HG02798 (cell line): ENCODE measurements around the gene DLG5.

Source experiments
- ATAC-seq: cut with Tn5 transposase; IDR thresholded peaks from one replicate; pipeline ENCODE4 v1.9.1; 2021; ENCODE audit warnings: mild to moderate bottlenecking; ENCODE audit not compliant: unreplicated experiment, poor library complexity

Gene DLG5

DNA sequence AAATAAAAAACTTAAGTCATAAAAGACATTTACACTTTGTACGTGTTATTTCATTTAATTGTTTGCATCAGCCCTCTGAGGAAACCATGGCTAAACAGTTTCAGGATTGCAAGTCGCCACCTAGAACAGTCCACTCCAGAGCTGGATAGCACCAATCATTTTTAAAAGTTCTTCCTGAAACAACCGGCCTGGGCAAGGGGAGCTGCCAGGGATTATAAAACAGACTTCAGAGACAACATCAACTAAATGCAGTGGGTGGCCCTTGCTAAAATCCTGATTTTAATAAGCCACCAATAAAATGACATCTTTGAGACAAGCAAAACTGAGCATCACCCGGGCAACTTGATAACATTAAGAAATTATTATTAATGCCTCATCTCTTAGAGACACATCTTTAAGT is 13.5 kb downstream of the DLG5 start:
- ATAC-seq = no peak

DNA sequence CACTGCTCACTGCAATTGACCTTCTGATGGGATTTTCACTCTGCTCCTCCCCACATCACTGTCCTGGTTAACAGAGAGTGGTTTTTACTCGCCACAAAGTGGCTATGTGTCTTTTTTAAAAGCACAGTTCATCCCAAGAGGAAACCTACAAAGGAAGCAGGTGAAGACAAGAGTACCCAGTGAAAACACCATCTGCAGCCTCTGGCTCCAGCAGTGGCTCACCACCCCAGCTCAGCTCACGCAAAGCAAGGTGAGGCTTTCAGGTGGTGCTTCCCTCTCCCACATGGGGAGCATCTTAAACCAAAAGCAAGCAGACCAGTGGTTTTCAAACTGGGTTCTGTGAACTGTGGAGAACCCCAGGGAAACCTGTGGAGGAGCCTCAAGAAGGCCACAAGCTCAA is 14.0 kb downstream of the DLG5 start:
- ATAC-seq = no peak

GRCh38 chr10:77911535-77912123 is 14.9 kb downstream of the DLG5 start:
- no peak for ATAC-seq

DNA sequence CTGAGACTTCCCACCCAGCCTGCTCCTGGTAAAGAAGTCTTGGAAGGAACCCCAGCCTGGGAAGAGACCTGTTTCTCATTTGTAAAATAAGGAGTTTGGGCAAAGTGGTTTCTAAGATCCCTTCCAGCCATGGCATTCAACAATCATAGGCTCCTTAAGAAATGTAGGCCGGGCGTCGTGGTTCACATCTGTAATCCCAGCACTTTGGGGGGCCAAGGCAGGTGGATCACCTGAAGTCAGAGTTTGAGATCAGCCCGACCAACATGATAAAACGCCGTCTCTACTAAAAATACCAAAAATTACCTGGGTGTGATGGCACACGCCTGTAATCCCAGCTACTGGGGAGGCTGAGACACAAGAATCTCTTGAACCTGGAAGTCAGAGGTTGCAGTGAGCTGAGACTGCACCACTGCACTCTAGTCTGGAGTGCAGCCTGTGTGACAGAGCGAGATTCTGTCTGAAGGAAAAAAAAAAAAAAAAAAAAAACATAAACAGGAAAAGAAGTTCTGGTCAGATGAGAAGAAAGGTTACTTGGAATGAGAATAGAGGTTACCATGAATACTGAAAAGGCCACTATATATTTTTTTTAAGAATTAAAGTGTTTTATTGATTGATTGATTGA is 15.9 kb downstream of the DLG5 start:
- no peak for ATAC-seq

GRCh38 chr10:77909749-77910375 is 16.7 kb downstream of the DLG5 start:
- ATAC-seq = no peak

GRCh38 chr10:77909021-77909748 is 17.4 kb downstream of the DLG5 start:
- no peak for ATAC-seq

DNA sequence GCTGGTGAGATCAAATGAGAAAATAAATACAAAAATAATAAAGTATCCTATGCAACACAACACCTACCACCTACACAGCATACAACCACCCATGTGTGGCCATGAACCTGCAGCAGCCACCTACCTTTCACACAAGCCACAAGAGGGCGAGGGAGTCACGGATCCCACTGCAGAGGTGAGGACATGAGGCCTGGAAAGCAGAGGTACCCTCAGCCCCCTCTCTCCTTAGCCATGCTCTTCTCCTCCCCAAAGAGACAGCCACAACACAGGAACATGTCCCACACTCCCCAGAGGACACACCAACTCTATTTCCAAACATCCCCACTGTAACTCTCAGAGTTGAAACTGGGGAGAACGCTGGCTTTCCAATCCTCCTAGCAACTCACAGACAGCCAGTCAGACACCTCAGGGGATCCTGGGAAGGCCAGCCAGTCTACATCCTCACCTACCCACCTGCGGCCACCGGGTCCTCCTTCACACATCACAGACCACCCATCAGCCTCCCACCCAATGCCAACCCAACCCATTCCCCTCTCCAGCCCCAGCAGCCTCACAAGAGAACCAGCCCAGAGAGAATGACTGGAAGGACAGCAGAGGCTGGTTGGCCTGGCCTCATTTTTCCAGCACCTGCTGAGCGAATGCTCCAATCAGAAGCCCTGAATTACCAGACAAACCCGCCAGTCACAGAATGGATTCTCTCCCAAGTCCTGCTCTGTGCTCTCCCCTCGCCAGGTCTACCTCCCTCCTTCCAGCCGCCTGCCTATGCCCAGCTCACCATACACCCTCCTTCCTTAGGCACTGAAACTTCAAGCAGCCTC is 18.4 kb downstream of the DLG5 start:
- peak; percentile 38 for ATAC-seq

GRCh38 chr10:77907462-77907861 is 19.1 kb downstream of the DLG5 start:
- no peak for ATAC-seq

DNA sequence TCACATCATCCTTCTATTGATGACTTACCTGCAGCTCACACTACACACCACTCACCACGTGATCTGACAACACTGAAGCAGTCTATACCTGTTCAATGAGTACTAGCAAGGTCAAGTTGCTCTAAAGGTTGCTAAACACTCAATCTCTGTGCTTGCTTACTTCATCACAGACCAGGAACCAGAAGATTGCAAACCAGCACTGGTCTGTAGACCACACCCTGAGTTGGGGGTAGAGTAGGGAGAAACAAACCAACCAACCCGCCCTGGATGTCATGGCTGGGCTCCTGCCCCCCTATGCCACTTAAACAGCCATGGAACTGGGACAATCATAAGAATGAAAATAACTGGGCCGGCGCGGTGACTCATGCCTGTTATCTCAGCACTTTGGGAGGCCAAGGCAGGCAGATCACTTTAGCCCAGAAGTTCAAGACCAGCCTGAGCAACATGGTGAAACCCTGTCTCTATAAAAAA is 19.6 kb downstream of the DLG5 start:
- no peak for ATAC-seq

DNA sequence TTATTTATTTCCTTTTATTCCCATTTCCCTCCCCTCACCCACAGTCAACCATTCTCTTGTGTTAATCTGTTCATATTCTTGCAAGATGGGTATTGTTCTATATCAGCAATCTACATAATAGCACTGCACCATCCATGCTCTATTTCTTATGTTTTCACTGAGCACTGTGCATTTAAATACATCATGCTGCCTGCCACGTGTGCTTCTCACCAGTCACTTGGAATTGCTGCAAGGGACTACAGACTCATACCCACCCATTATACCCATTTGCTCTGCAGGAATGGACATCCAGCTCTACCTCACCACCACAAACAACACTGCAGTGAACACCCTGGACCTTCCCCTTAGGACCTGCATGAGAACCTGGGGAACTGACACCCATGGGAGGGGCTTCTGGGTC is 20.8 kb downstream of the DLG5 start:
- no peak for ATAC-seq

GRCh38 chr10:77905086-77905748 is 21.3 kb downstream of the DLG5 start:
- ATAC-seq = no peak

DNA sequence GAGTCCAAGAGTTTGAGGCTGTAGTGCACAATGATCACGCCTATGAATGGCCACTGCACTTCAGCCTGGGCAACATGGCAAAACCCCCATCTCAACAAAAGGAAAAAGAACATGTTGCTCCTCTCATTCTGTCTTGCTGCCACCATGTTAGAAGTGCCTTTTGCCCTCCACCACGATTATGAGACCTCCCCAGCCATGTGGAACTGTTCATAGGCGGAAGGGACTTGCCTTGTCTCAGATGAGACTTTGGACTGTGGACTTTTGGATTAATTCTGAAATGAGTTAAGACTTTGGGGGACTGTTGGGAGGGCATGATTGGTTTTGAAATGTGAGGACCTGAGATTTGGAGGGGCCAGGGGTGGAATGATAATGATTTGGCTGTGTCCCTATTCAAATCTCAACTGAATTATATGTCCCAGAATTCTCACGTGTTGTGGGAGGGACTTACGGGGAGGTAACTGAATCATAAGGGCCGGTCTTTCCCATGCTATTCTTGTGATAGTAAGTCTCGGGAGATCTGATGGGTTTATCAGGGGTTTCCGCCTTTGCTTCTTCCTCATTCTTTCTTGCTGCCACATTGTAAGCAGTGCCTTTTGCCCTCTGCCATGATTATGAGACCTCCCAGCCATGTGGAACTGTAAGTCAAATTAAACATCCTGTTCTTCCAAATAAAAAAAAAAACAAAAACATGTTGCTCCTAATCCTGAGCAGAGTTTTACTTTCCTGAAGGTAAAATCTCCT is 22.3 kb downstream of the DLG5 start:
- ATAC-seq = no peak

GRCh38 chr10:77902159-77902558 is 24.4 kb downstream of the DLG5 start:
- ATAC-seq = no peak

- no peak for ATAC-seq
Measured at GRCh38 chr10:77901743-77902142, 24.8 kb downstream of the DLG5 start.

- ATAC-seq = no peak
Measured at GRCh38 chr10:77899690-77900089, 26.9 kb downstream of the DLG5 start.

DNA sequence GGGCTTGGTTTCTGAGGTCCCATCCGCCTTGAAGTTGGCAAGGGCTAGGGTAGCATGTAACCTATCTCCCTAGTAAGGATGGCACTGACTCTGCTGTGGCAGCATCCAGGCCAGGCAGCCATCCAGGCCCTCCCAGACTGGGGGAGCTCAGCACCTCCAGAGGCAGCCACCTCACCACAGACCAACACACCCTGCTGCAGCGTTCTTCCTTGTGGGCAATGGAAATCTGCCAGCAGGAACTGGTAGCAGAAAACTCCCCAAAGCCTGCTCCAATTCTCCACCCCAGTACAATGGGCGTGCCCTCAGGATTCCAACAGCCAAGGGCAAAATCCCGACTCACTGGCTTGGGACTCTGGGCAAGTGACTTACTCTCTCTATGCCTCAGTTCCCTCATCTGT is 27.5 kb downstream of the DLG5 start:
- ATAC-seq = peak; percentile 14

GRCh38 chr10:77898323-77899079 is 28.1 kb downstream of the DLG5 start:
- ATAC-seq = peak; percentile 65

DNA sequence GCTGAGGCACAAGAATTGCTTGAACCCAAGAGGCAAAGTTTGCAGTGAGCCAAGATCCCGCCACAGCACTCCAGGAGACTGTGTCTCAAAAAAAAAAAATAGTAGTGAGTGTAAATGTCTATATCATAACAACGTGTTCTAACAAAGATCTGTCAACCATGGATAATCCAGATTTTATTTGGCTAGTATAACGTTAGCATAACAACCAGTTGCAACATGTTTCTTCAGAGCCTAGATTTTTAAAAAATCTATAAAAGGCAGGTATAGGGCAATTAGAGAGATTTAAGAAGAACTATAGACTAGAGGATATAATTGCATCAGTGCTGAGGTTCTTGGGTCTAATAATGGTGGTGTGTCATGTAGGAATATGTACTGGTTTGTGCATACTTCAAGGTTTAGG is 30.5 kb downstream of the DLG5 start:
- no peak for ATAC-seq

DNA sequence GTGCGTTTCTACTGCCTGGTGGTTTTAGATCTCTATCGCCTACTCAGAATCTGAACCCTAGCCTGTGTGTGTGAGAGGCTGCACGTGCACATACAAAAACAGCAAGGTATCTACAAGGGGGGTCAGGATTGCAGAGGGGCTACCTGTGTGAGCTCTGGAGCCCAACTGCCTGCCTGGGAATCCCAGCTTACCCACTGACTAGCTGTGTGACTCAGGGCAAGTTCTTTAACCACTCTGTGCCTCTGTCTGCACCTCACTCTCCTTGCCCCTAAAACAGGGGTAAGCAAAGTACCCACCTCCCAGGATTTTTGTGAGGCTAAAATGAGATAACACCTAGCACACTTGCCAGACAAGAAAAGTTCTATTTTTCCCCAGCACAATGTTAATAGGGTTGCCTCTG is 32.5 kb downstream of the DLG5 start:
- ATAC-seq = no peak
